ENCODE data around the gene KIF21A.

KIF21A gene

DNA sequence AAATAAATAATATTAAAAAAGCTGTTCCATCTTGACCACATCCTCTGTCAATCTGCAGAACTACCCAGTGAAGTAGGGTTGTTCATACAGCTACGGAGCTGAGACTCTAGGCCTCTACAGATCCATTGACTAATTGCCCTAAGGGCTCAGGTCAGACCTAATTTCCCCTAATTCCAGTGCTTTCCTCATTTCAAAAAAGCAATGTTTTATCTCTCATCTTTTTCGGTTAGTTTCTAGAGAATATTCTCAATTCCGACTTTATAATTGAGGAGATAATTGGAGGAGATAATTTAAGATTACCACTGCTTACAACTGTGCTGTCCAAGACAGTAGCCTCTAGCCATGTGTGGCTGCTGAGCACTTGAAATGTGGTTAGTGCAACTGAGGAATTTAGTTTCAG, 167.1 kb downstream of the KIF21A start:
- DNase-seq (ENCODE audit: low read depth) = no peak

DNA sequence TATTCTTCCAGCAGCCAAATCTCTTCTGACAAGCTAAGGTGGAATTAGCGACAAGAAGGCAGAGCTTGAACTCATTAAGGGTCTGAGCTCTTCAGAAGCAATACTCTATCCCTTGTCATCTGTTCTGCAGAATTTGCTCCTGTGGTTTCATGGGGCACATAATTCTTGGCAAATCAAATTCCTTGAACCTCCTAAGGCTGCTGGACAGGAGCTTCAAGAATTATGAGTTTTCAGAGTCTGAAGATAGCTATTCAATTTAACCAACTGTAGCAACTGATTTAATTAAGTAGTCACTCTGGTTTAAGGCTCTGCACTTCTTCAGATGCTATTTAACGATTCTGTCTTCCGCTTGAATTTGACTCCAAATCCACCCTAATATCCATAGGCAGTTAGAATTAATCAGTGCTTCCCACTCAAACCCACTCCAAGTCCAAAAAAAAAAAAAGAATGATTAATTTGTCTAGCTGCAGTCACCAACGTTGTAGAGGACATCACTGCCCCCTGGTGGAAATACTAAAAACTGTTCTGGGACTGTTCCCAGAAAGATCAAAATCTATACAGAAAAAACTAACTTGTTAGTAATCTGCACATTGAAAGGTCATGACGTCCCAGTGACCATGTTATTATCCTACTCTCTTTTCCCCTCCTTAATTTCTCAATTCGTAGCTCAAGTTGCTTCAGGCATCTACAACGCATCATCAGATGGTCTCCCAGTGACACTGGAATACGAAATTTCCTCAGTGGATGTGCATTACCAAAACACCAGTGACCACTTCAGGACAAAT, 169.9 kb downstream of the KIF21A start:
- no peak for DNase-seq (ENCODE audit: low read depth)

DNA sequence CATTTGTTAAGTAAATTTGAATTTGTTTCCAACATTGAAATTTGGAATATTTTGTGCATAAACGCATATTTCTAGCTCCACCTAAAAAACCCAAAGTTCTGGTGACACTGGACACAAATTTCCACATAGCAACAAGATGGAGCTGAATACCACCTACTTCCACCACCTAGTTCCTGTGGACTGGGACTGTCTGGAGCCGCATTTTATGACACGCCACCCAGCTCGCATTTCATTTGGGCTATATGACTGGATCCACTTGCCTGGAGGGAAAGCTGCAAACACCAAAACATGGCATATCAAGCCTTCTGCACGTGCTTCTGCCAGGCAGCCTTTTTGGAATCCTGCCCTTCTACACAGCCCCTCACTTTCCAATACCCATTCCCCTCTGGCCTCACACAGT, 173.4 kb downstream of the KIF21A start:
- DNase-seq (ENCODE audit: low read depth) = no peak

DNA sequence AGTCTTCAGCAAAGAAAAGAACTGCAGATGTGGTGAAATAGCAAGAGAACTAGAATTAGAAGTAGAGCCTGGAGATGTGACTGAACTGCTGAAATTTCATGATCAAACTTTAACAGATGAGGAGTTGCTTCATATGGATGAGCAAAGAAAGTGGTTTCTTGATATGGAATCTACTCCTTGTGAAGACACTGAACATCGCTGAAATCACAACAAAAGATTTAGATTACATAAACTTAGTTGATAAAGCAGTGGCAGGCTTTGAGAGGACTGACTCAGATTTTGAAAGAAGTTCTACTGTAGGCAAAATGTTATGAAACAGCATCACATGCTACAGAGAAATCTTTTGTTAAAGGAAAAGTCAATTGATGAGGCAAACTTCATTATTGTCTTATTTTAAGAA, 175.0 kb downstream of the KIF21A start:
- no peak for DNase-seq (ENCODE audit: low read depth)

DNA sequence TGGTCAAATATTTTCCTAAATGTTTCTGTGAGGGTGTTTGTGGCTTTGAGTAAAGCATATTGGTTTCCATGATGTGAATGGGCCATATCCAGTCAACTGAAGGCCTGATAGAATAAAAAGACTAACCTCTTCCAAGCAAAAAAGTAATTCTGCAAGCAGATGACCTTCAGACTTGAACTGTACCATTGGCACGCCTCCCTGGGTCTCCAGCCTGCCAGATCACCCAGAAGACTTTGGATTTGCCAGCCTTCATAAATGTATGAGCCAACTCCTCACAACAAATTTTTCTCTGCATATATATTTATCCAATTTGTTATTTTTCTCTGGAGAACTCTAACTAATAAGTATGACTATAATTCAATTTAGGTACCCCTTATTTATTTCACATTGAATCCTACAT, 190.3 kb downstream of the KIF21A start:
- DNase-seq (ENCODE audit: low read depth) = no peak

All from CMK (cell line).